Progenitor cell of endocrine pancreas (in vitro differentiated cells): ENCODE results near the gene CHMP1A. TPM values are rescaled to one million over a fixed set of nuclear protein-coding genes. Genes with fewer than 3 reads are reported as not detected.
"Not testable (repeated sequence)": the region's sequence is repeated elsewhere in the genome, so short reads cannot be mapped to it uniquely, and the experiment has no call there.

Source experiments
- DNase-seq: peaks from one replicate; pipeline ENCODE4 v3.0.0; 2021; ENCODE audit warnings: low spot score; ENCODE audit not compliant: unreplicated experiment
- H3K27ac Mint-ChIP-seq: 2 replicates; pipeline ENCODE4 v1.8.0; 2021; ENCODE audit warnings: mild to moderate bottlenecking, moderate library complexity, mixed read lengths
- H3K27me3 Mint-ChIP-seq: 2 replicates; pipeline ENCODE4 v1.8.0; 2021; ENCODE audit warnings: mixed read lengths
- H3K36me3 Mint-ChIP-seq: 2 replicates; pipeline ENCODE4 v1.8.0; 2022; ENCODE audit warnings: mixed read lengths; ENCODE audit not compliant: insufficient read depth
- H3K4me1 Mint-ChIP-seq: 2 replicates; pipeline ENCODE4 v1.8.0; 2021; ENCODE audit warnings: low read depth, mixed read lengths
- H3K4me3 Mint-ChIP-seq: 2 replicates; pipeline ENCODE4 v1.8.0; 2021; ENCODE audit warnings: low read depth, mild to moderate bottlenecking, moderate library complexity, mixed read lengths
- H3K9me3 Mint-ChIP-seq: 2 replicates; pipeline ENCODE4 v1.8.0; 2021; ENCODE audit warnings: low read depth, mixed read lengths
- total RNA-seq: library from RNA; stranded (reverse); gene quantifications from 2 replicates; pipeline ENCODE4 v1.2.1, GENCODE V29; 2021
- TF ChIP-seq, protein P1 (sequence below): fragments of 200-600 bp; sonication (generic); IDR thresholded peaks from one replicate; pipeline ENCODE4 v1.5.0; 2021; ENCODE audit warnings: antibody characterized with exemption, mild to moderate bottlenecking; ENCODE audit not compliant: unreplicated experiment

Gene CHMP1A
- total RNA-seq, 1 donor from 2014 or later, result 105 TPM

DNA sequence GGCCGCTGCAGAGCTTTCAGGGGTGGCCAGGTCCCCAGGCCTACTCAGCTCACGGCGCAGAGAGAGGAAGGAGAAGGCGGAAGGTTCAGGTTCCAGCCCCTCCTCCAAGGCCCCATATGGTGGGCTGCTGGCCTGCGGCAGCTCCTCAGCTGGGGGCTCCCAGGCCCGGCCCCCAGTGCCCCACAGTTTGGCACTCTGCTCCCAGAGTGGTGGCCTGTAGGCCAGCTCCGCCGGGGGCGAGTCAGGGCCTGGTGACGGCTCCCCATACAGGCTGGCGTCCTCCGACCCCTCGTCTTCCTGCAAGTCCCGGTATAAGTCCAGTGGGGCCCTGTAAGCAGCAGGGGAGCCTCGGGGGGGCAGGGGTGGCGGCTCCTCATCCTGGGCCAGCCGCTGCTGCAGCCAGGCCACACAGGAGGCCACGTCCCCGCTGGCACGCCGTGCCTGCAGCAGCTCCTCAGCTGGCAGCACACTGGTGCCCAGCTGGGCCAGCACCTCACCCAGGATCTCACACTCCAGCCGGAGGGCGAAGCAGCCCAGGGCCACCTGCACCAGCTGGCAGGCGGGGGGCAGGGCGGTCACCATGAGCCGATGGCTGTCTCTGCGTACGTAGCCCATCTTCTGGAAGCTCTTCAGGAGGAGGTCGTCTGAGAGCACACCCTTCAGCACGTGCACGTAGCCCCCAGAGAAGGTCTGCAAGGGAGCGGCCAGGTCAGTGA, 40.3 kb upstream of the CHMP1A start:
- TF ChIP-seq, protein P1, sequence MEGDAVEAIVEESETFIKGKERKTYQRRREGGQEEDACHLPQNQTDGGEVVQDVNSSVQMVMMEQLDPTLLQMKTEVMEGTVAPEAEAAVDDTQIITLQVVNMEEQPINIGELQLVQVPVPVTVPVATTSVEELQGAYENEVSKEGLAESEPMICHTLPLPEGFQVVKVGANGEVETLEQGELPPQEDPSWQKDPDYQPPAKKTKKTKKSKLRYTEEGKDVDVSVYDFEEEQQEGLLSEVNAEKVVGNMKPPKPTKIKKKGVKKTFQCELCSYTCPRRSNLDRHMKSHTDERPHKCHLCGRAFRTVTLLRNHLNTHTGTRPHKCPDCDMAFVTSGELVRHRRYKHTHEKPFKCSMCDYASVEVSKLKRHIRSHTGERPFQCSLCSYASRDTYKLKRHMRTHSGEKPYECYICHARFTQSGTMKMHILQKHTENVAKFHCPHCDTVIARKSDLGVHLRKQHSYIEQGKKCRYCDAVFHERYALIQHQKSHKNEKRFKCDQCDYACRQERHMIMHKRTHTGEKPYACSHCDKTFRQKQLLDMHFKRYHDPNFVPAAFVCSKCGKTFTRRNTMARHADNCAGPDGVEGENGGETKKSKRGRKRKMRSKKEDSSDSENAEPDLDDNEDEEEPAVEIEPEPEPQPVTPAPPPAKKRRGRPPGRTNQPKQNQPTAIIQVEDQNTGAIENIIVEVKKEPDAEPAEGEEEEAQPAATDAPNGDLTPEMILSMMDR, result no peak
- no peak overlapping the region for H3K27ac Mint-ChIP-seq
- H3K4me1 Mint-ChIP-seq, result peaks cover 5% of the 10 kb centered on the region
- peaks cover 5% of the 10 kb centered on the region for H3K36me3 Mint-ChIP-seq
- H3K4me3 Mint-ChIP-seq, result no peak overlapping the region
- no peak for DNase-seq
- no peaks in the 10 kb centered on the region for H3K27me3 Mint-ChIP-seq
- no peaks in the 10 kb centered on the region for H3K9me3 Mint-ChIP-seq

DNA sequence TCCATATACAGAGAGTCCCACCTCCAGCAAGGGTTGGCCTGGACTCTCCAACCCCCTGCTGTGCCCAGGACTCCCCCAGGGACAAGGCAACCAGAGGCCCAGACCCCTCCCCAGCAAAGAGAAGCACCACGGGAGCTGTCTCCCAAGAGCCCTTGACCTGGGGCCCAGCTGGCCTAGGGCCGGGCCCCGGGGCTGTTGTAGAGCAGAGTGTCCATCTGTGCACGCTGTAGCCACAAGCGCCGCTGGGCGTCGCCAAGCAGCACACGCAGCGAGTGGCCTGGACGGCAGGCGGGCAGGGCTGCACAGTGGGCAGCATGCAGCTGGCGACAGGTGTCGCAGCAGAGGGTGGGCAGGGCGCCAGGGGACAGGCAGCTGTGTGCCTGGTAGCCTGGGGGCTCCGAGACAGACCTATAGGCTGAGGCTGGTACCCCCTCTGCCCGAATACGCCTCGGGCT, 39.7 kb upstream of the CHMP1A start:
- no peaks in the 10 kb centered on the region for H3K27me3 Mint-ChIP-seq
- TF ChIP-seq, protein P1, result no peak
- H3K36me3 Mint-ChIP-seq, result peaks cover 5% of the 10 kb centered on the region
- peaks cover 1% of the 10 kb centered on the region for H3K4me1 Mint-ChIP-seq
- H3K9me3 Mint-ChIP-seq, result no peaks in the 10 kb centered on the region
- no peak overlapping the region for H3K4me3 Mint-ChIP-seq
- no peak overlapping the region for H3K27ac Mint-ChIP-seq
- DNase-seq, result no peak

DNA sequence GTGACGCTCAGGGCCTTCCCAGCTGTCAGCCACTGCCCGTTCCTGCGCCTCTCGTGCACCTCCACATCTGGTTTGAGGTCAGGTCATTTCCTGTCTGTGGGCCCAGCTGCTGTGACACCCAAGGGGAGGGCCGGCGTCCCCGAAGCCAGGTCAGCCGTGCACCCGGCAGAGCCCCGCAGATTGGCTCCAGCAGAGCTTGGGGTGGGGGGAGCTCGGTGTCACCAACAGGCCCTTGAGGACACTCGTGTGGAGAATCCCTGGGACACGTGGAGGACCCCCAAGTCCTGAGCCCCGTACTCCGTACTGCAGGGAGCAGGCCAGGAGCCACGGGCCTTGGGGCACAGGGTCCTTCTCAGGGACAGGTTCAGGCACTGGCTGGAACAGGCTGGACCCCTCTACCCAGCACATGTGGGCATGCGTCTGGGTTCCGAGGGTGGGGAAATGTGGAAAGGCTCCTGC, 39.2 kb upstream of the CHMP1A start:
- Mint-ChIP-seq H3K27me3 (no peaks in the 10 kb centered on the region), H3K36me3 (peaks cover 5% of the 10 kb centered on the region), H3K4me1 (peaks cover 1% of the 10 kb centered on the region), H3K9me3 (no peaks in the 10 kb centered on the region), H3K4me3 (no peak overlapping the region), H3K27ac (no peak overlapping the region)
- DNase-seq, result no peak
- TF ChIP-seq, protein P1, result no peak

DNA sequence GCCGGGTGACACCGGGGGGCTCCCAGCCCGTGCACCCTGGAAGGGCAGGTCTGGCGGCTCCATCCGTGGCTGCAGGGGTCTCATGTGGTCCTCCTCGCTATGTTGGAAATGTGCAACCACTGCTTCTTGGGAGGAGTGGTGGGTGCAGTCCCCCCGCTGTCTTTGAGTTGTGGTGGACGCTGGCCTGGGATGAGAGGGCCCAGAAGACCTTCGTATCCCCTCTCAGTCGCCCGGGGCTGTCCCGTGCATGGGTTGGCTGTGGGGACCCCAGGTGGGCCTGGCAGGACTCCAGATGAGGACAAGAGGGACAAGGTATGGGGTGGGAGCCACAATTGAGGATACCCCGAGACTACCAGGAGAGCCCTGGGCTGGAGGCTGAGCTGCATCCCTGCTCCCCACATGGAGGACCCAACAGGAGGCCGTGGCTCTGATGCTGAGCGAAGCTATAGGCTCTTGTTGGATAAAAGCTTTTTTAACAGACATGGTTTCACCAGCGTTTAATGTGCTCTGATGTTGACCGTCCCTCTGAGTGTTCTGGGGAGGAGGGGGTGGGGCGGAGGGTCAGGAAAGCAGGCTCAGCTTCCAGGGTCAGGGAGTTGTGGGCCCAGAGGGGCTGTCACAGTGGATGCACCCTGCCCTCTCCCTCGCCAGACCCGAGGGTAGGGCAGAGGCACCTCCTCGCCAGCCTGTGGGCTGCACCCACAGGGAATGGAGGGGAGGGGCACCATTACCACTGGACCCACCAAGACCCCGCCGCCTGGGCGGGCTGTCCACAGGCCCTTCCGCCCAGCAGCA, 38.6 kb upstream of the CHMP1A start:
- DNase-seq, result no peak
- Mint-ChIP-seq H3K9me3 (no peaks in the 10 kb centered on the region), H3K4me1 (peaks cover 1% of the 10 kb centered on the region), H3K4me3 (no peak overlapping the region), H3K27ac (no peak overlapping the region), H3K27me3 (no peaks in the 10 kb centered on the region), H3K36me3 (peaks cover 5% of the 10 kb centered on the region)
- TF ChIP-seq, protein P1, result no peak

DNA sequence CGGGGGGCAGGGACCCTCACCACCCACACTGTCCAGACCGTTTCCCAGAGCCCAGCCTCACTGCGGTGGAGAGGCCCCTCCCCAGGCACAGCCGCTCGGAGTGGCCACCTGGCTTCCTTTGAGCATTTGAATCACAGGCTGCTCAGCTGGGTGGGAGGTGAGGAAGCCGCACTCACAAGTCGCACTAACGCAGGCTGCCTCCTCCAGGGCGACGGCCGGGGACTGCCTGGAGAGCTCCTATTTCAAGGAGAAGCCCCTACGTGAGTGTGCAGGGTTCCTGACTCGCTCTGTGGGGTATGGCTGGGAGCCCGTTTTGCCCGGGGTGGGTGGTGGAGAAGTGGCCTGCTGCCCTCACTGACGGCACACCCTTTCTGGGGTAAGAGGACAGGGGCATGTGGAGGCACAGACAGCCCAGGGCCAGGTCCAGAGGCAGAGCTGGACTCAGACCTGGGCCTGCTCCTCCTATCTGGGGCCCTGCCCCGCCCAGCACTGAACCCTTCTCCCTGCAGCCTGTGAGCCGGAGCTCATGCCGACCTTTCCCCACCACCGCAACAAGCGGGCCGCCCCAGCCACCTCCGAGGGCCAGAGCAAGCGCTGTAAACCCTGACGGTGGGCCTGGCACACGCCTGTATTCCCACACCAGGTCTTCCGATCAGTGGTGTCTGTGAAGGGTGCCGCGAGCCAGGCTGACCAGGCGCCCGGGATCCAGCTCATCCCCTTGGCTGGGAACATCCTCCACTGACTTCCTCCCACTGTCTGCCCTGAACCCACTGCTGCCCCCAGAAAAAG, 37.8 kb upstream of the CHMP1A start:
- Mint-ChIP-seq H3K4me3 (no peak overlapping the region), H3K27ac (no peak overlapping the region), H3K4me1 (peaks cover 1% of the 10 kb centered on the region), H3K9me3 (no peaks in the 10 kb centered on the region), H3K36me3 (peaks cover 5% of the 10 kb centered on the region), H3K27me3 (no peaks in the 10 kb centered on the region)
- TF ChIP-seq, protein P1, result no peak
- DNase-seq, result no peak

DNA sequence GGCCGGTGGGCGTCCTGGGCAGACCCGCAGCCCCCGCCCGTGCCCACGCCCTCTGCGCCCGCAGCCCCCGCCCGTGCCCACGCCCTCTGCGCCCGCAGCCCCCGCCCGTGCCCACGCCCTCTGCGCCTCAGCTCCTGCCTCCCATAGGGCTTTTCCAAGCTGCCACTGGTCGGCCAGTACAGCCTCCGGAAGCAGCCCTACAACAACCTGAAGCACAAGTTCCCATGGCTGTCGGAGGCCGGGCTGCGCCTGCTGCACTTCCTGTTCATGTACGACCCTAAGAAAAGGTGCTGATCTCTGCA, 37.2 kb upstream of the CHMP1A start:
- H3K36me3 Mint-ChIP-seq, H3K9me3 Mint-ChIP-seq: not testable (repeated sequence)

More for the DNA sequence above, 37.2 kb upstream of the CHMP1A start:
- H3K4me1 Mint-ChIP-seq, DNase-seq, H3K4me3 Mint-ChIP-seq, H3K27ac Mint-ChIP-seq, H3K27me3 Mint-ChIP-seq: not testable (repeated sequence)
